Measurements from ENCODE around the gene P2RX5.

The P2RX5 gene

GRCh38 chr17:3695723-3696411, at the start of gene P2RX5:
Gene P2RX5, minus strand, starts transcription at chr17:3696155. Its CDS starts 150 bp downstream, at chr17:3696005.
- TF ChIP-seq CTCF (IDR thresholded peaks at IDR 0.05; ENCODE audit: low read depth, low read length, missing control alignments), result no peak
- no peak for DNase-seq (ENCODE audit: extremely low read depth, low read depth)
- peak within 1 kb of the TSS; percentile 54 for H3K4me3 ChIP-seq (replicated peaks; ENCODE audit: low read depth, low read length)

GRCh38 chr17:3745071-3745470, 49.1 kb upstream of the P2RX5 start:
- no peak for DNase-seq (ENCODE audit: extremely low read depth, low read depth)
- no peak for TF ChIP-seq CTCF (IDR thresholded peaks at IDR 0.05; ENCODE audit: low read depth, low read length, missing control alignments)
- no peak overlapping the region for H3K4me3 ChIP-seq (replicated peaks; ENCODE audit: low read depth, low read length)

GRCh38 chr17:3744014-3744413, 48.1 kb upstream of the P2RX5 start:
- DNase-seq (ENCODE audit: extremely low read depth, low read depth), result no peak
- no peak overlapping the region for H3K4me3 ChIP-seq (replicated peaks; ENCODE audit: low read depth, low read length)
- TF ChIP-seq CTCF (IDR thresholded peaks at IDR 0.05; ENCODE audit: low read depth, low read length, missing control alignments), result no peak

GRCh38 chr17:3740611-3741073, 44.7 kb upstream of the P2RX5 start:
- DNase-seq (ENCODE audit: extremely low read depth, low read depth), result no peak
- H3K4me3 ChIP-seq (replicated peaks; ENCODE audit: low read depth, low read length), result no peak overlapping the region
- TF ChIP-seq CTCF (IDR thresholded peaks at IDR 0.05; ENCODE audit: low read depth, low read length, missing control alignments), result no peak

GRCh38 chr17:3739422-3740124, 43.6 kb upstream of the P2RX5 start:
- no peak overlapping the region for H3K4me3 ChIP-seq (replicated peaks; ENCODE audit: low read depth, low read length)
- no peak for TF ChIP-seq CTCF (IDR thresholded peaks at IDR 0.05; ENCODE audit: low read depth, low read length, missing control alignments)
- DNase-seq (ENCODE audit: extremely low read depth, low read depth), result no peak

GRCh38 chr17:3738562-3739295, 42.8 kb upstream of the P2RX5 start:
- no peak for DNase-seq (ENCODE audit: extremely low read depth, low read depth)
- H3K4me3 ChIP-seq (replicated peaks; ENCODE audit: low read depth, low read length), result no peak overlapping the region
- TF ChIP-seq CTCF (IDR thresholded peaks at IDR 0.05; ENCODE audit: low read depth, low read length, missing control alignments), result no peak
